GM03348 (cell line): ENCODE data around the gene TCP11L1.
A peak's percentile ranks its signal among the peaks of the same experiment; 100 is the strongest.
"Not testable (repeated sequence)": the region's sequence is repeated elsewhere in the genome, so short reads cannot be mapped to it uniquely, and the experiment has no call there.

Source experiments
- DNase-seq: peaks from one replicate; pipeline ENCODE4 v3.0.0; 2012; ENCODE audit warnings: low spot score

TCP11L1 gene

DNA sequence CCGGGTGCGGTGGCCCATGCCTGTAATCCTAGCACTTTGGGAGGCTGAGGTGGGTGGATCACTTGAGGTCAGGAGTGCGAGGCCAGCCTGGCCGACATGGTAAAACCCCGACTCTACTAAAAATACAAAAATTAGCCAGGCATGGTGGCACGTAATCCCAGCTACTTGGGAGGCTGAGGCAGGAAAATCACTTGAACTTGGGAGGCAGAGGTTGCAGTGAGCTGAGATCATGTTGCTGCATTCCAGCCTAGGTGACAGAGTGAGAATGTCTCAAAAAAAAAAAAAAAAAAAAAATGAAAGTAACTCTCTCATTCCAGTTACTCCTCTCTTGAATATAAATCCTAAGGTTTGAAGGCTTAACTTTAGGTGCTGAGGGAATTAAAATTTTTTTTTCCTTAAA lies 10.2 kb upstream of the TCP11L1 start:
- DNase-seq, result not testable (repeated sequence)

DNA sequence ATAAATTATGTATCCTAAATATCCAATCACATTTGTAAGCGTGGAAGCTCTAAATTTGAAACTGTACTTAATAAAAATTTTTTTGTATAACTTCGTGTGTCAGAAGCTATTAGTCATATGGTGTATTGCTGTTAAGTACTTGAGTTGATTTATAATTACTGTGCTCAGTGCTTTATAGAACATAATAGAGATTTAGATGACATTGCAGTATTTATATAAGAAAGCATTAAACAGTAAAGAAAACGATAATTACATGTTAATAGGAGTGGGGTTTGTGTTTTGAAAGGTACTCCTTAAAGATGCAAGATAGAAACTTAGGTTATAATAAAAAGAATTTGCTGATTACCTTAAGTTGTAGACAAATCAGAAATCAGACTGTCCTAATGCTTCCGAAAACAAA lies 5.9 kb upstream of the TCP11L1 start:
- DNase-seq, result no peak

GRCh38 chr11:33035011-33035410 lies 4.4 kb upstream of the TCP11L1 start:
- DNase-seq, result no peak

DNA sequence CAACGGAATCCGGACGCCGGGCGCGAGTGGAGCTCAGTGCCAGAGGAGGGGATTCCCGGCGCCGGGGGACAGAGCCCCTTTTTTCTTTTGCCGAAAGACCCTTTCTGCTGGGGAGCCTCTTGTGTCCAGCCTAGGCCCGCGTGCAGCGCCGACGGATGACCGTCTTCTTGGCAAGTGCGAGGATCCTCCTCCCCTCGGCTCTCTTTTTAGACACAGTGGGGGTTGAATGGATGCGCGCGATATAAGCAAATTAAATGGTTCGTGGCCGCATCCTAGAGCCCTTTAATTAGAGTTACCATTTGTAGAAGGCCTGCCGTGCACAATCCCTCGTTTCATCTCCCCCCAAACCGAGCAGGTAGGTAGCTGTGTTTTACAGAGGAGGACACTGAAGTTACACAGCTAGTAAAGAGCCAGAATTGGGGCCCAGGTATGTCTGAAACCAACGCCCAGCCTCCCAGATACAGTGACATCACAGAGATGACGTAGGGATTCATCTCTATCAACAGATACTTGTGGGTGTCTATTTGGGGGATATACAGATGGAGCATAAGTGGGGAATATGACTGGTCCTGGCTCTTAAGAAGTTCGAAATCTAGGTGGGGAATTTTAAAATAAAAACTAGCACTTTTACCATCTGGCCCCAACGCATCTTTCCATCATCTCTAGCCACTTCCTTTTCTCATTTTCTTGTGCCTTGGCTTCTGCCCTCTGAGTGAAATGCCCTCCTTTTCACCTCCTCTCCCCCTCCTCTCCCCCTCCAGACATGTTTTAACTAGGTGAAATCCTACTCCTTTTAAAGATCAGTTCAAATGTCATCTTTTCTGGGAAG lies 875 bp downstream of the TCP11L1 start:
- no peak for DNase-seq

DNA sequence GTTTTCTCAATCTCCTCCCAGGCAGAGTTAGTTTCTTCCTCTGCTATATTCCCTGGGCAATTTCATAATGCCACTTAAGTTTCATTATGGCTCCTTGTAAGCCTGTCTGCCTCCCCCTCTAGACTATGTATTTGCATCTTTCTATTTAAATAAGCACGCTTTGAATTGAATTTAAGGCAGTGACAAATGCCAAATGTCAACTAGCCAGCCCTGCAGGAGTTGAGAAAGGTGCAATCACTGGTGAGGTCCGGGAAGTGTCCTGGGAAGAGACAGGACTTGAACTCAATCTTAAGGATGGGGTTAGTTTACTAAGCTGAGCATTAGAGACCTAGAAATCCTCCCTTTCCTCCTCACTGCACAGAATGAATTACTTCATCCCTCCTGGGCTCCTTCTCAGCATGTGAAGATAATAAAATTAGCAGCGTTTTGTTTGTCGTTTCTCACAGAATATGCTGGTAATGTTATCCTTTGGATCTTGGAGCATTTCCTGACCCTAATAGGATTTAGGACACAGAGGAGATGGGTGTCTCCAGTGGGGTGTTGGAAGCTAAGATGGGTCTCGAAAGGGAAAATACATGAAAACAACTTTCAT lies 1.6 kb downstream of the TCP11L1 start:
- DNase-seq, result no peak

DNA sequence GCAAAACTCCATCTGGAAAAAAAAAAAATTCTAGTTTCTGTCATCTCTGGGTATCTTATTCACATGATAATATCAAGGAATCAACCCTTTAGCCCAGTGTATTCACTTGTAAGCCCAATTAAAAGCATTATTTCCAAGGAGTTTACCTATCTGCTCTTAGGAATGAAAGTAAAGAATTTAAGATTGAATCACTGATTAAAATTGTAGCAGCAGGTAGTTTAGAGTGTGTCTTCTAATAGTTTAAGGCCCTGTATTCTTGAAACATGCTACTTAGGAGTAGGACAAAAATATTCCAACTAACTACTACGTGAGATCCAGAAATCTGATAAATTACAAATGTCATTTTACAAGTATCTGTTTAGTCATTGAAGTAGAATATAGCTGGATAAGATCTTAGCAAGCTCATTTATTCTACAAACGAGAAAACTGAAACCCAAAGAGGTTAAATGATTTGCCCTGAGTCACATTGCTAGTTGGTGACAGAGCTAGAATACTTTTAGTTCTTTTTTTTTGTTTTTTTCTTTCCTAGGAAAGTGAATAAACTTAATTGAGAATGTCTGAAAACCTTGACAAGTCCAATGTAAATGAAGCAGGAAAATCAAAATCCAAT lies 4.0 kb downstream of the TCP11L1 start:
- no peak for DNase-seq

GRCh38 chr11:33044285-33044756 lies 4.9 kb downstream of the TCP11L1 start:
- peak; percentile 45 for DNase-seq

GRCh38 chr11:33045551-33046255 lies 6.3 kb downstream of the TCP11L1 start:
- no peak for DNase-seq

- not testable (repeated sequence) for DNase-seq
These were observed 9.3 kb downstream of the TCP11L1 start for GRCh38 chr11:33048701-33049100.

GRCh38 chr11:33049565-33050408 lies 10.4 kb downstream of the TCP11L1 start:
- not testable (repeated sequence) for DNase-seq

- no peak for DNase-seq
These were observed 12.9 kb downstream of the TCP11L1 start for GRCh38 chr11:33052231-33052630.

GRCh38 chr11:33055375-33055774 lies 16.0 kb downstream of the TCP11L1 start:
- no peak for DNase-seq

- no peak for DNase-seq
These were observed 17.9 kb downstream of the TCP11L1 start for GRCh38 chr11:33057284-33057683.

GRCh38 chr11:33059331-33060007 lies 20.1 kb downstream of the TCP11L1 start:
- no peak for DNase-seq

DNA sequence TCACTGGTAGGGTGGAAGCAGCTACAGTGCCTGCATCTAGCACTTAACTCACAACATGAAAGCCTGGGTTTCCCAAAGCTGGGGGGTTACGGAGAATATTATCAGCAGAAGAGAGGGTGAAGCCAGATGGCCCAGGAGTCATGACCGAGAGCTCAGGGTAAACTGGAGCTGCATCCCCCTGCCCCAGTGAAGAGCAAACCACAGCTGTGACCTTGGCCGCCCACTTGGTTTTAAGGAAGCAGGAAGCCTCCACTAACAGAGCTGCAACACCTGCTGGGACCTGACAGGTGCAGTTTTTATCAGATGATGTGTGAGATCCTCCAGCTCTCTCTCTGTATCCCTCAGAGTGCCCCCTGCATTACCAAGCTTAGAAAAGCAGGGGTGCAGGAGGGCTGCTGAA lies 20.9 kb downstream of the TCP11L1 start:
- DNase-seq, result no peak

DNA sequence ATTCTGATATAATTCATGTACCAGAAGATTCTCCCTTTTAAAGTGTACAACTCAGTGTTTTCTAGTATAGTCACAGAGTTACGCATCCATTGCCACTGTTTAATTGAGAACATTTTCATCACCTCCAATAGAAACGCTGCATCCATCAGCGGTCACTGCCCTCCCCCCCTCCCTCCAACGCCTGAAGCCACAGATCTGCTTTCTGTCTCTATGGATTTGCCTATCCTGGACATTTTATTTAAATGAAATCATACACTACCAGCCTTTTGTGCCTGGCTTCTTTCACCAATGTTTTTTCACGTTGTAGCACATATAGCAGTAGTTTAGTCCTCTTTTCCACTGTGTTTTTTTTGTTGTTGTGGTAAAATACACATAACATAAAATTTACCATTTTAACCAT lies 22.8 kb downstream of the TCP11L1 start:
- DNase-seq, result no peak

- peak; percentile 39 for DNase-seq
These were observed 24.0 kb downstream of the TCP11L1 start for GRCh38 chr11:33063326-33063881.

GRCh38 chr11:33064033-33064825 lies 24.9 kb downstream of the TCP11L1 start:
- no peak for DNase-seq

GRCh38 chr11:33064866-33065265 lies 25.5 kb downstream of the TCP11L1 start:
- no peak for DNase-seq
